PC-3 (cell line): Measurements from ENCODE around the gene PTK6.

Experiments used
- CTCF ChIP-seq: fragments of 300-600 bp; sonication (generic); conservative IDR thresholded peaks from 2 replicates; pipeline ENCODE4 v1.5.1; 2017; ENCODE audit warnings: antibody characterized with exemption, low read depth, mild to moderate bottlenecking, low read length
- EZH2phosphoT487 ChIP-seq: fragments of 300-600 bp; sonication (generic); IDR thresholded peaks from 2 replicates; pipeline ENCODE4 v1.6.1; 2018; ENCODE audit warnings: mild to moderate bottlenecking, antibody characterized with exemption, low read length, borderline replicate concordance

GRCh38 chr20:63481503-63481902 lies 55.7 kb downstream of the PTK6 start:
- TF ChIP-seq CTCF (no peak), EZH2phosphoT487 (no peak)
